Measurements from ENCODE around the gene PHF19.
A peak's percentile ranks its signal among the peaks of the same experiment; 100 is the strongest.

The PHF19 gene

GRCh38 chr9:120850315-120850714 lies 26.7 kb downstream of the PHF19 start:
- DNase-seq: no peak

GRCh38 chr9:120846906-120847305 lies 30.1 kb downstream of the PHF19 start:
- no peak for DNase-seq

- DNase-seq: no peak
Observed at GRCh38 chr9:120846251-120846889, 30.6 kb downstream of the PHF19 start.

- DNase-seq: no peak
Observed at GRCh38 chr9:120845255-120845654, 31.7 kb downstream of the PHF19 start.

GRCh38 chr9:120842685-120843485 lies 34.1 kb downstream of the PHF19 start, which contains the start of gene PSMD5:
TSS of gene PSMD5 (minus strand) at chr9:120842922. CDS start at chr9:120842909, 13 bp downstream.
- DNase-seq: peak; percentile 96

GRCh38 chr9:120841930-120842684 lies 34.9 kb downstream of the PHF19 start:
- DNase-seq: no peak

- DNase-seq: no peak
Observed at GRCh38 chr9:120839146-120839545, 37.8 kb downstream of the PHF19 start.

- no peak for DNase-seq
Observed at GRCh38 chr9:120837921-120838320, 39.1 kb downstream of the PHF19 start.

- no peak for DNase-seq
Observed at GRCh38 chr9:120833325-120833724, 43.7 kb downstream of the PHF19 start.

- DNase-seq: no peak
Observed at GRCh38 chr9:120832807-120833206, 44.2 kb downstream of the PHF19 start.

GRCh38 chr9:120830865-120831264 lies 46.1 kb downstream of the PHF19 start:
- no peak for DNase-seq

GRCh38 chr9:120830151-120830550 lies 46.8 kb downstream of the PHF19 start:
- no peak for DNase-seq

- no peak for DNase-seq
Observed at GRCh38 chr9:120829650-120830049, 47.3 kb downstream of the PHF19 start.

- DNase-seq: no peak
Observed at GRCh38 chr9:120820095-120820494, 56.9 kb downstream of the PHF19 start.

GRCh38 chr9:120818595-120818994 lies 58.4 kb downstream of the PHF19 start:
- DNase-seq: no peak

- DNase-seq: no peak
Observed at GRCh38 chr9:120815075-120815474, 61.9 kb downstream of the PHF19 start.

- DNase-seq: no peak
Observed at GRCh38 chr9:120808931-120809330, 68.1 kb downstream of the PHF19 start.

GRCh38 chr9:120807607-120808379 lies 69.2 kb downstream of the PHF19 start:
- no peak for DNase-seq
